ENCODE measurements around the gene INO80D.
"Not testable (repeated sequence)": the region's sequence is repeated elsewhere in the genome, so short reads cannot be mapped to it uniquely, and the experiment has no call there.

INO80D gene

DNA sequence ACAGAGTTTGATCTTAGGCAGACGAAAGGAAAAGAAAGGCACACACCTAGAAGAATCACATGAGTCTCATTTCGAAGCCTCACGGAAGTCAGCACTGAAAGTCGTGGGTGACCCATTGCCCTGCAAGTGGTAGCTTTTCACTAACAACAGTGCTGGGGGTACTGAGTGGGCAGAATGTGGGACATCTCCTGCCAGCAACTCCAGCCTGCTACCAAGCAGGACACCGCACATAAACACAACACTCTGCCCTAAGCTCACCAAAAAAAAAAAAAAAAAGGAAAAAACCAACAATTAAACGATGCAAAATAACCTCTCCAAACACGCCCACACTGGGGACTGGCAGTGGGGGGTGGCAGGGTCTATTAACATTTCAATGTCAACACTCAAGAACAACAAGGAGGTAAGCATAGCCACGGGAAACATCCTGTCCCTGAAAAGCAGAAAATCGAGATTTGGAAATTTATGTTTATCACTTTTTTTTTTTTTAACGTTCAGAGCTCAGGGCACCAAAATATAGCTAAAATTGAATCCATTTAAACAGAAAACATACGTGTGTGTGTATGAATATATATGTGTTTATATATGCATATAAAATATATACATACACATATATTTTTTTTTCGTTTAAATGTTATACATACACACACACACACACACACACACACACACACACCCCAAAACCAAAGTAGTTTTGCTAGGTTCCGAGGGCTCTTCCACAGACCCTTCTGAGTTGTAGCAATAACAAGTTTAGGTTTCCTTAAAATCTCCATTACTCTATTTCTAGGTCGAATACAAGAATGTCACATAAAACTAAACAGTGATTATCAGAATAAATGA, 2.2 kb downstream of the INO80D start:
- DNase-seq: no peak

DNA sequence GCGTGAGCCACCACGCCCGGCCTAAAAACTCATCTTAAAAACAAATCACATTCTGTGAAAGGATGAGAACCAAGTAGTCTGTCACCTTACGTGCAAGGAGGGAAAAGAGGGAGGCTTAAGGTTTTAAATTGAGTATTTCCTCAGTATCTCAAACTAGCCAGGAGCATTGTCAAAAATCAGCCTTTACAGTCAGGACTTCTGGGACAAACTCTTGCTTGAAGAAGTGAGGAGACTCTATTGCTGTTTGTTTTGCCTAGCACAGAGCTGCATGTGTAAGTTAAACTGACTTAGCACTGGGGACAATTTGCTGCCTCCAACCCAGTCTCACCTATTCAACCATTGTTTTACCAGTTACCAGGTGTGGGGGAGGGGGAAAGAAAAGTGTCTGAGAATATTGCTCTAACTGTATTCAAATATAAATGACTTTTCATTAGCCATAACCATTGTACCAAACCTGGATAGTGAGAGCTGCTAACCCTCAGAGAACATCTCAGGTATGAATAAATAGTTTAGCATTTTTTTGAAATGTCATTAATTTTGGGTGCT, 3.6 kb downstream of the INO80D start:
- no peak for DNase-seq

- no peak for DNase-seq
These were observed 5.0 kb downstream of the INO80D start for GRCh38 chr2:206080927-206081326.

GRCh38 chr2:206079699-206080465, 6.1 kb downstream of the INO80D start:
- no peak for DNase-seq

DNA sequence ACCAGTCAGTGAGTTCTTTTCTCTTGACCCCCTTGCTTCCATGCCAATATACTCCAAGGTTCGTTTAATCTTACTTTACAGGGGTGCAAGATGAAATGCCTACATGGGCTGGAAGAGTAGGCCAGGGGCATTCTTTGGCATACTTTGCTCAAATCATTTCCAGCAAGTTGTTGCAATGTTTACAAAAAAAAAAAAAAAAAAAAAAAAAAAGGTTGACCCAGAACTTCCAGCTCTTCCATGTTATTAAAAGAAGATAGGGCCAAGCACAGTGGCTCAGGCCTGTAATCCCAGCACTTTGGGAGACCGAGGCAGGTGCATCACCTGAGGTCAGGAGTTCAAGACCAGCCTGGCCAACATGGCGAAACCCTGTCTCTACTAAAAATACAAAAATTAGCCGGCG, 8.1 kb downstream of the INO80D start:
- not testable (repeated sequence) for DNase-seq

- DNase-seq: no peak
These were observed 10.9 kb downstream of the INO80D start for GRCh38 chr2:206075113-206075512.

- no peak for DNase-seq
These were observed 14.2 kb downstream of the INO80D start for GRCh38 chr2:206071807-206072206.

DNA sequence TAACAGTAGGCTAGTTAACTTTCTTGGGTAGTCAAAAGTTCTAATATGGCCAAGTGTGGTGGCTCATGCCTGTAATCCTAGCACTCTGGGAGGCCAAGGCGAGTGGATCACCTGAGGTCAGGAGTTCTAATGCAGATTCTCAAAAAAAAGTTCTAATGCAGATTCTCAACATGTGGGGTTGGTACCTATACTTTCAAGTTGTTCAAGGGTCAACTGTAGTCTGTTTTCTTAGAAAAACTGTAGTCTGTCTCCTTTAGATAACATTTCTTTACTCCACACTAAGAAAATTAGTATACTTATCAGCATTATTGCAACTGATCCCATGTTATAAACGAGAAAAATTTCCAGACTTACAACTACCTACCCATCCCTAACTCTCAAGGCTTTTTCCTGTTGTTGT, 16.6 kb downstream of the INO80D start:
- no peak for DNase-seq

GRCh38 chr2:206068207-206068606, 17.8 kb downstream of the INO80D start:
- DNase-seq: no peak

DNA sequence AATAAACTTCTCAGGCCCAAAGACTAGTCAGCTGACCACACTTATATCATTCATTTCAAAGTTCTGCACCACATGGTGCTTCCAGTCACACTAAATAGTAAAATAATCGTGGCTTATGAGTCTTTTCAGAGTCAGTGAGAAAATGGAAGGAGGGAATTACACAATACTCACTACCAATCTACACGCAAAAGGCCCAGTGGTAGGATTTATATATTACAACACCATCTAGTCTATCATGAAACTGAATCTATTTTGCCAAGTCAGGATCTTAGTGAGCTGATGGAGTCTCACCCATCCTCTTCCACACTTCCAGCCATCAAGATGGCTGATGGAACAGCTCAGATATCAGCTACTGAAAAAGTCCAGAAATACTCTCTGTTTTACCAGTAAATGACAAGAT, 21.9 kb downstream of the INO80D start:
- no peak for DNase-seq

DNA sequence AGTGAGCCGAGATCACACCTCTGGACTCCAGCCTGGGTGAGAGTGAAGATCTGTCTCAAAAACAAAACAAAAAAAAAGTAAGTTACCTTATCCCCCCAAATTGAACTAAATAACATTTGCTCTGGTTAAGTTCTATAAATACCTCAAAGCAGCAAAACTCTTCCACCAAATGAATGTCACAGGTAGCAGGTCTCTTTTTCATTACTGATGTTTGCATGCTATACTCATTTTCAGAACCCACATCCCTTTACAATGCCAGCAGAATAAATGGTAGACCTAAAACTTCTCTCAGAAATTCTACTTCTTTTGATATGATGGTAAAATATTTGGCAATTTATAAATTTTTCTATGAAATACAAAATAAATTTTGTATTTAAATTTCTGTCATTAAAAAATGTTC, 22.3 kb downstream of the INO80D start:
- DNase-seq: no peak

GRCh38 chr2:206062724-206063123, 23.2 kb downstream of the INO80D start:
- no peak for DNase-seq

- DNase-seq: no peak
These were observed 29.7 kb downstream of the INO80D start for GRCh38 chr2:206056286-206056685.

DNA sequence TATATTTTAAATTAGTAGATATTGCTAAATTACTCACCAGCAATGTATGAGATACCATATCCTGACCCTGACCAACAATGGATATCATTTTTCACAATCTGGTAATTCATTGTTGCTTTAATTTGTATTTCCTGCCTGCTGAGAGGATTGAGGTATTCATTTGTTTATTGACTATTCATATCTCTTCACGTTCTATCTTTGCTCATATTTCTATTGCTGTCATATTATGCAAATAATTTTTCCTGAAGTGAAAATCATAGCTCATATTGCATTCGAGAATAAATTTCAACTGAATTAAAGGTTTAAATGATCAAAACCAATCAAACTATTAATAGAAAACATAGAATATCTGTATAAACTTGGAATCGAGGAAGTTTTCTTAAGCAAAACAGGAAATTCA, 31.0 kb downstream of the INO80D start:
- no peak for DNase-seq

DNA sequence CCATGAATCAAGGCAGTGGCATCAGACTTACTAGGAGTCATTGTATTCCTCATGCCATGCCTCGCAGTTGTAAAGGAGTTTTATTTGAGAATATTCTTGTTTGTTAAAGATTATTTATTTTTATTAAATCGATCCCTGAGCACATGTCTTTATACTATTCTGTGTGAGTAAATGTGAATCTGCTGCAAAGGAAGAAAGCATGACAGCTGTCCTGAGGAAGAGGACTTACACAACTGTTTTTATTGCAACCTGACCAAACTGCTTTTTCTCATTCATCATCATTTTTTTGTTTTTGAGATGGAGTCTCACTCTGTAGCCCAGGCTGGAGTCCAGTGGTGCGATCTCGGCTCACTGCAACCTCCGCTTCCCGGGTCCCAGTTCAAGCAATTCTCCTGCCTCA, 34.1 kb downstream of the INO80D start:
- DNase-seq: no peak

DNA sequence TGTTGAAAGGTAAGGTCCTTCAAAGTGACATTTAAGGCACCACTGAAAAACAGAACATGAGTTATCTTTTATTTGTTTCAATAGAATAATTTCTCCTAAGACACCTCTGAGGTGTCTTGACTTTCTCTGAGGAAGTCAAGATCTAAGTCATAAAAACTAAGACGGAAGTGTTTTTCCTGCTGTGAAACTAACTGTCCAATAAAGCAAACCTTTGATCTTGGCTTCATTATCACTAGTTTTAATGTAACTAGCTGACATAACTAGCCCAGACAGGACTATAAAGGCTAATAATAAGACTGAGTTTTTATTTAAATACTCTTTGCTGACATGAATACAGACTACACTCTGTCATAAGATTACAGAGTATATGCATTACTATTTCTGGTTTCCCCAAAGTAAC, 36.6 kb downstream of the INO80D start:
- DNase-seq: no peak

DNA sequence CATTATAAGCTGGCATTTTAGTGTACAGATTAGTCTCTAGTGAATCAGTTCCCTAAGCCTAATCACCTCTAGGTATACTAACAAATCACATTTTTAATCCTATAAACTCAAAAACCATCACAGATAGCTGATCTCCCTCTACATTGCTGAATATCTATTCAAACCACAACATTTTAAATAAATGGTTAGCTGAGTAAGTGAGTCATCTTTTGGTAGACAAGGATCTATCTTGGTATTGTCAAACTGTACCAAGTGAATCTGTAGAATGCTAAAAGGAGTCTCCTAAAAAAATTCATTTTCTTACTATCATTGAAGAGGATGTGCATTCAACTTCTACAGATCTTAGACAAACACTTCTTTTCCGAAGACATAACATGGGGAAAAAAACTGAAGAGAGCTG, 40.7 kb downstream of the INO80D start:
- no peak for DNase-seq

- no peak for DNase-seq
These were observed 45.4 kb downstream of the INO80D start for GRCh38 chr2:206040525-206040924.

DNA sequence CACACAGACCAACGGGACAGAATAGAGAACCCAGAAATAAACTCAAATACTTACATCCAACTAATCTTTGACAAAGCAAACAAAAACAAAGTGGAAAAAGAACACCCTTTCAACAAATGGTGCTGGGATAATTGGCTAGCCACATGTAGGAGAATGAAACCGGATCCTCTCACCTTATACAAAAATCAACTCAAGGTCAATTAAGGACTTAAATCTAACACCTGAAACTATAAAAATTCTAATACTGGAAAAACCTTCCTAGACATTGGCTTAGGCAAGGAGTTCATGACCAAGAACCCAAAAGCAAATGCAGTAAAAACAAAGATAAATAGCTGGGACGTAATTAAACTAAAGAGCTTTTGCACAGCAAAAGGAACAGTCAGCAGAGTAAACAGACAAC, 50.6 kb downstream of the INO80D start:
- not testable (repeated sequence) for DNase-seq

DNA sequence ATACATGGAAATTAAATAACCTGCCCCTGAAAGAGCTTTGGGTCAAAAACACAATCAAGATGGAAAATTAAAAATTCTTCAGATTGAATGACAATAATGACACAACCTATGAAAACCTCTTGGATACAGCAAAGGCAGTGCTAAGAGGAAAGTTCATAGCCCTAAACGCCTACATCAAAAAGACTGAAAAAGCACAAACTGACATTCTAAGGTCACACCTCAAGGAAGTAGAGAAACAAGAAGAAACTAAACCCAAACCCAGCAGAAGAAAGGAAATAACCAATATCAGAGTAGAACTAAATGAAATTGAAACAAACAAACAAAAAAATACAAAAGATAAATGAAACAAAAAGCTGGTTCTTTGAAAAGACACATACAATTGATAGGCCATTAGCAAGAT, 52.5 kb downstream of the INO80D start:
- not testable (repeated sequence) for DNase-seq

GRCh38 chr2:206031950-206032567, 53.9 kb downstream of the INO80D start:
- DNase-seq: no peak

GRCh38 chr2:206031162-206031784, 54.7 kb downstream of the INO80D start:
- no peak for DNase-seq

GRCh38 chr2:206028101-206028500, 57.9 kb downstream of the INO80D start:
- no peak for DNase-seq

Data from effector CD4-positive, alpha-beta T cell (primary cell).